NCI-H2227 treated with DMSO at 0.1 percent for 48 hours (cell line): ENCODE data around the gene NAPEPLD.
"Not testable (repeated sequence)": the region's sequence is repeated elsewhere in the genome, so short reads cannot be mapped to it uniquely, and the experiment has no call there.

Source experiments
- DNase-seq: peaks from one replicate; lab custom pipeline; 2025; lab: John Stamatoyannopoulos, UW

The NAPEPLD gene

DNA sequence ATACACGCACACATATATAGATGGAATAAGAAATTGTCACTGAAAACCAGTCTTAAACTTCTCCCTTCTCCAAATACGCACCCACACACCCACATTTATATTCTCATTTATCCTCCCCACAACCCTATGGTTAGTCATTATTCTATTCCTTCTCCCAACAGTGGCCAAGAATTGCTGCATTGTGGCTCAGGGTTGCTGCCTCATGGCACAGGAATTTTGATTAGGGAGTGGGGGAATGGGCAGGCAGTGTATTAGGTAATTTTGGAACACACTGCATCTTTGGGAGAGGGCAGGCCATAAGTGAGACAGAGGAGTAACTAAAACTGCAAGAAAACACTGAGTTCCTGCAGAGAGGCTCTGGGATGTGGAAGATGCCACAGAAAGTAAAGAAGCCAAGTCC lies 35.7 kb downstream of the NAPEPLD start:
- no peak for DNase-seq

DNA sequence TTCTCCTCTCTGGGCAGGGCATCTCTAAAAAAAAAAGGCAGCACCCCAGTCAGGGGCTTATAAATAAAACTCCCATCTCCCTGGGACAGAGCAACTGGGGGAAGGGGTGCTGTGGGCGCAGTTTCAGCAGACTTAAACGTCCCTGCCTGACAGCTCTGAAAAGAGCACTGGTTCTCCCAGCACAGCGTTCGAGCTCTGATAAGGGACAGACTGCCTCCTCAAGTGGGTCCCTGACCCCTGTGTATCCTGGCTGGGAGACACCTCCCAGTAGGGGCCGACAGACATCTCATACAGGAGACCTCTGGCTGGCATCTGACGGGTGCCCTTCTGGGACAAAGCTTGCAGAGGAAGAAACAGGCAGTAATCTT lies 42.2 kb downstream of the NAPEPLD start:
- DNase-seq: not testable (repeated sequence)

DNA sequence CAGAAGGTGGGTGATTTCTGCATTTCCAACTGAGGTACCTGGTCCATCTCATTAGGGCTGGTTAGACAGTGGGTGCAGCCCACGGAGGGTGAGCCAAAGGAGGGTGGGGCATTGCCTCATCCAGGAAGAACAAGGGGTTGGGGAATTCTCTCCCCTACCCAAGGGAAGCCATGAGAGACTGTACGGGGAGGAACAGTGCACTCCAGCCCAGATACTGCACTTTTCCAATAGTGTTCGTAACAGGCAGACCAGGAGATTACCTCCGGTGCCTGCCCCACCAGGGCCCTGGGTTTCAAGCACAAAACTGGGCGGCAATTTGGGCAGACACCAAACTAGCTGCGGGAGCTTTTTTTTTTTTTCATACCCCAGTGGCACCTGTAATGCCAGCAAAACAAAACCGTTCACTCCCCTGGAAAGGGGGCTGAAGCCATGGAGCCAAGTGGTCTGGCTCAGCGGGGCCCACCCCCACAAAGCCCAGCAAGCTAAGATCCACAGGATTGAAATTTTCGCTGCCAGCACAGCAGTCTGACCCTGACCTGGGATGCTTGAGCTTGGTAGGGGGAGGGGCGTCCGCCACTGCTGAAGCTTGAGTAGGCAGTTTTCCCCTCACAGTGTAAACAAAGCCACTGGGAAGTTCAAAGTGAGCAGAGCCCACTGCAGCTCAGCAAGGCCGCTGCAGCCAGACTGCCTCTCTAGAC lies 42.7 kb downstream of the NAPEPLD start:
- DNase-seq: peak; percentile 69

DNA sequence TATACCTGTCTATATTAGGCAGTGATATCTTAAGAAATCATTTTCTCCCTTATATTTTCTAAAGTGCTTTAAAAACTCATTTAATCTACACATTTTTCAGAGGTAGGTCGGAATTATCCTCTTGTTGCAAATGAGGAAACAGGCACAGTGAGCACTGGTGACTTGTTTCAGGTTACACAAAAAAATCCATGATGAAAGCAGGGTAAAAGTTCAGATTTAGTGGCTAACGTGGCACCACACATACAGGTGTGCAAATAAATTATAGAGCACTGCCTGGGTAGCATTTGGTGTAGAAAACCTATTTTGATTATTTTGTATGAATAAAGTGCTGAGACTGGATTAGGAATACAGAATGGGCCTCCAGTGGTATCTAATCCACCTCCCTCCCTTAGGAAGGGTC lies 47.4 kb downstream of the NAPEPLD start:
- no peak for DNase-seq

GRCh38 chr7:103100348-103100747 lies 48.6 kb downstream of the NAPEPLD start:
- DNase-seq: no peak

- DNase-seq: no peak
Measured at GRCh38 chr7:103097041-103097440, 51.9 kb downstream of the NAPEPLD start.

DNA sequence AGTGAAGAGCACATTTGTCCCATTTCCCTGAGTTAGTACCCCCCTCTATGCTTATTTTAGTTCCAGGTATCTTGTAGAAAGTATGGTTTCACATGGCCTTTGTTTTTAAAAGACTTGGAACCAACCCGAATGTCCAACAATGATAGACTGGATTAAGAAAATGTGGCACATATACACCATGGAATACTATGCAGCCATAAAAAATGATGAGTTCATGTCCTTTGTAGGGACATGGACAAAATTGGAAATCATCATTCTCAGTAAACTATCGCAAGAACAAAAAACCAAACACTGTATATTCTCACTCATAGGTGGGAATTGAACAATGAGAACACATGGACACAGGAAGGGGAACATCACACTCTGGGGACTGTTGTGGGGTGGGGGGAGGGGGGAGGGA lies 53.3 kb downstream of the NAPEPLD start:
- not testable (repeated sequence) for DNase-seq

- DNase-seq: no peak
Measured at GRCh38 chr7:103094102-103094501, 54.8 kb downstream of the NAPEPLD start.

- DNase-seq: no peak
Measured at GRCh38 chr7:103093429-103093828, 55.5 kb downstream of the NAPEPLD start.

DNA sequence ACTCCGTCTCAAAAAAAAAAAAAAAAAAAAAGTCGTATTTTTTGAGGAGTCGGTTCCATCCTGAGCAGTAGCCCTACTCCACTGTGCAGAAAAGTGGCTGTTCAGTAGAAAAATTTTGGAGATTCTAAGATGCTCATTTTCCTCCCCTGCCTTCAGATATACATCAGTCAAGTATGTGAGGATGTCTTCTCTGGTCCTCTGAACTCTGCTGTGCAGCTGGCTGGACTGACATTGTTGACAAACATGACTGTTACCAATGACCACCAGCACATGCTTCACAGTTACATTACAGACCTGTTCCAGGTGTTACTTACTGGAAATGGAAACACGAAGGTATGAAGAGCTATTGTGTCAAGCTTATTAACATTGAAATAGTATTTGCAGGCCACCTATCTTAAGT lies 56.6 kb downstream of the NAPEPLD start:
- not testable (repeated sequence) for DNase-seq

- no peak for DNase-seq
Measured at GRCh38 chr7:103083210-103083609, 65.7 kb downstream of the NAPEPLD start.

- DNase-seq: no peak
Measured at GRCh38 chr7:103082497-103082896, 66.4 kb downstream of the NAPEPLD start.

DNA sequence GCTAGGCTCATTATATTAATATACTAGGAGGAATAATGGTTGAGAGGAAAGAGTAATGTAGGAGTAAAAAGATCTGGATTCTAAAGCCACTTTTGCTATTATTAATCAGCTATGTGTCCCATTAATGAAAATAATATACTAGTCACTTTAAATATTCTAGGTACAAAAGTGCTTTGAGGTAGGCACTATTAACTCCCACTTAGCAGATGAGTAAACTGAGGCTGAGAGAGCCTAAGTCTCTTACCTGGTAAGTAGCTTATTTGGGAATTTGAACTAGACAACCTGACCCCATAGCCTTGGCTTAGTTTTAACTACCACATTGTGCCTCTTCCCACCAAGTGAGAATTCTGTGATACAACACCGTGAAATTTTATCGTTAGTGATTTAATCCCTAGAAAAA lies 68.0 kb downstream of the NAPEPLD start:
- DNase-seq: no peak

DNA sequence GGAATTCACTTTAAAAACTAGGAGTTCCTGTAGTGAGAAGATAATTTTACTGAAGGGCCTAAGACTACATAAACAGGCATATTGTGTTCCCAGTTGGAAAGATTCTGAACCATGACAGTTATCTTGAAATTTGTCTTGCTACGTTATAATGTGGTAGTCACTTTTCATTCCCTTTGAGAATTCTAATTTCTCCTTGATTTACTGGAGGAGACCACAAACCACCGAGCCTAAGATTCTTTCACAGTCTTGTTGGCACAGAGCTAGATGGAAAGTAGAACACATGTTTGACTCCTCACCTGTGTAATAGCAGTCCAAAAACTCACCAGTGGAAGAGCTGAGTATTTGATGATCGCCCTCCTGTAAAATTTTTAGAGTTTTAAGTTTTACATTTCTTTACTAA lies 69.1 kb downstream of the NAPEPLD start:
- no peak for DNase-seq

- not testable (repeated sequence) for DNase-seq
Measured at GRCh38 chr7:103078226-103078625, 70.7 kb downstream of the NAPEPLD start.

DNA sequence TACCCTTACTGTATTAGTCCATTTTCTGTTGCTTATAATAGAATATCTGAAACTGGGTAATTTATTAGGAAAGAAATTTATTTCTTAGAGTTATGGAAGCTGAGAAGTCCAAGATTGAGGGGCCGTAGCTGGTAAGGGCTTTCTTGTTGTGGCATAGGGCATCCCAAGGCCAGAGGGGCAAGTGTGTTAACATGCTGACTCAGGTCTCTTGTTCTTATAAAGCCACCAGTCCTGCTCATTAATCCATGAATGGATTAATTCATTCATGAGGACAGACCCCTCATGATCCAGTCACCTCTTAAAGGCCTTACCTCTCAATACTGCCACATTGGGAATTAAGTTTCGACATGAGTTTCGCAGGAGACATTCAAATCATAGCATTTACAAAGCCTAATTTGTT lies 71.6 kb downstream of the NAPEPLD start:
- DNase-seq: no peak

DNA sequence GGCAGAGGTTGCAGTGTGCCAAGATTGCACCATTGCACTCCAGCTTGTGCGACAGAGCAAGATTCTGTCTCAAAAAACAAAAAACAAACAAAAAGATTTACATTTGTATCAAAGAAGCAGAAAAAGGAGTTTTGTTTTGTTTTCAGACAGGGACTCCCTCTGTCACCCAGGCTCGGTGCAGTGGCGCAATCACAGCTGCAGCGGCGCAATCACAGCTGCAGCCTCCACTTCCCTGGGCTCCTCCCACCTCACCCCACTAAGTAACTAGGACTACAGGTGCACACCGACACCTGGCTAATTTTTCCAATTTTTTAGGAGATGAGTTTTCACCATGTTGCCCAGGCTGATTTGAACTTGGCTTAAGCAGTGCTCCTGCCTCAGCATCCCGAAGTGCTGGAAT lies 72.1 kb downstream of the NAPEPLD start:
- DNase-seq: no peak

DNA sequence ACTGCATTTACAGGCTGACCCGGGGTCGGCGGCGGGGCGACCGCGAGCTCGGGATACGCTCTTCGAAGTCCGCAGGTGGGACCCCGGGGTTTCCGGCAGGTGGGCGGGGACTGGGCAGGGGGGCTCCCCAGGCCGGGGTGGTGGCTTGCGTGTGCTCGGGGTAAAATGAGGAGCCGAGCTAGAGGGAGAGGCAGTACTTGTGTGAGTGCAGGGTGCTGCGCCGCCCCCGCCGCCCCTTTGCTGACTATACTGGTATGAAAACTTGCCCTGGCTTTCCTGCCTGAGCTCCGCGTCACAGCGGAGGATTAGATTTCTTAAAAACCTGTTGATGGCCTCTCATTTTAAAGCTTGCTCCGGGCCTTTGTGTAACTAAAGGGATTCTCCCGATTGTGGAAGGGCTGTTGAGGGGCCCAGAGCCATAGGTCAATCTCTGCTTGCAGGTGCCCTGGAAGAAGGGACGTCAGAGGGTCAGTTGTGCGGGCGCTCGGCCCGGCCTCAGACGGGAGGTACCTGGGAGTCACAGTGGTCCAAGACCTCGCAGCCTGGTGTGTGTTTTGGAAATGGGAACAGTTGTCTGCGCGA lies 73.5 kb downstream of the NAPEPLD start:
- DNase-seq: peak; percentile 58

- peak; percentile 96 for DNase-seq
Measured at GRCh38 chr7:103074519-103075336, 74.2 kb downstream of the NAPEPLD start, which contains the start of the genes ARMC10 and FBXL13. Gene ARMC10, plus strand, starts transcription at chr7:103075140. Its CDS starts 133 bp downstream, at chr7:103075273. Gene FBXL13, minus strand, starts transcription at chr7:103074796.

DNA sequence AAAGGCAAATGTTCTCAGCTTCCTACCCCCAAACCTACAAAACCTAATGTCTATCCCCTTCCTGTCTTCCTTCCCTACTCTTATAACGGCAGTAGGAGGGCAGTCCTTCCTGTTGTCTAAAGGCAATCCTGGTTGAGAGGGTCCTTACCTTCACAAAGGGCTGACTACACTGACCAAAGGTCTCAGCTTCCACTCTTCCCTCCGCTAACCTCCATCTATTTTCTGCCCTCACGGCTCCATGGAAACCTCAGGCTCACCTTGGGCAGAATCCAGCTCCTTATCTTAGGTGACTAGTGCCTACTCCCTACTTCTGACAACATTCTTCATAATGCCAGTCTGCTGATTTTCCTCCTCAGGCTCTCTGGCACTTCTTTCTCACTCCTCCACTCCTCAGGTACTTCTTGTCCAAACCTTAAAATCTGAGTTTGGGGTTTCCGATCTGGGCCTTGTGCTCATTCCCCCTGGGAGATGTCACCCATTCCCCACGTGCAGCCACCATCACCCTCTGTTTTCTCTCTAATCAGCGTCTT lies 74.8 kb downstream of the NAPEPLD start:
- peak; percentile 68 for DNase-seq

DNA sequence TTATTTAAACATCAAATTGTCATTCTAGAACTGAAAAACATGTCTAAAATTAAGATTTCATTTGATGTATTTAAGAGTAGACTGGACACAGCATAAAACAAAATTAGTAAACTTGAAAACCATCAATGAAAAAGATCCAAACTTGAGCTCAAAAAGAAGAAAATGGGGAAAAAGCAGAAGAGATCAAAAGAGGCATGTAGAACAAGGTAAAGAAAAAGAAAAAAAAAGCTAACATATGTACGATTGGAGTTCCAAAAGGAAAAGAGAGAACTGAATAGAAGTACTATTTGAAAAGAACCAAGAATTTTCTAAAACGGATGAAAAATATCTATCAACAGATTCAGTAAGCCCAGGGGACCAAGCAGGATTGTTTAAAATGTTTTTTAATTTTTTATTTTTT lies 77.9 kb downstream of the NAPEPLD start:
- no peak for DNase-seq
